Measurements from ENCODE around the gene C1orf50. TPM values are rescaled to one million over a fixed set of nuclear protein-coding genes. Genes with fewer than 3 reads are reported as not detected.

Gene C1orf50
- total and polyA plus RNA-seq, 2 donors (not counting 3 experiments of a cell fraction or from before 2014, with no cell fraction given): 4.8 to 7.4 TPM

DNA sequence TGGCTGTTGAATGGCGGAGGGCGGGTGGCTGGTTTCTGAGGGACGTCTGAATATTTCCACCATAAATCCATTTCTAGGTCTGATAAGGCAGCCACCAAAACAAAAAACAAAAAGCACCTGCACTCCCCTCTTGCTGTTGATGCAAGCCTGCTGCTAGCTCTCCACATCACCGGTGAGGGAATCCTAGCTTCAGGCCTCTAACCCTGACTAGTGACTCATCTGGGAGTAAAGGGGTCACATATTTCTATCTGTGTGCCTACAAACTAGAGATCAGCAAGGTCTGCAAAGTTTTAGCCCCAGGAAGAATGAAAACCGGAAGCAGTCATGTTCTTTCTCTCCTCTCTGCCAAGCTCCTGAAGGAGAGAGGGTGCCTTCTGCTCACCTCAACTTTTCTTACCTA, 39.5 kb downstream of the C1orf50 start:
- Histone ChIP-seq H3K79me2 (ENCODE audit: control insufficient read depth, insufficient read depth, low read length) (no peaks in the 10 kb centered on the region), H3K4me1 (ENCODE audit: control insufficient read depth, extremely low read depth, insufficient read depth, low read length) (no peaks in the 10 kb centered on the region), H3K4me3 (replicated peaks in 1 of 3; ENCODE audit: insufficient read depth in 1 of 3, low read depth in 1 of 3, low read length in 3 of 3) (no peak overlapping the region), H2AFZ (ENCODE audit: low read depth, low read length) (no peak overlapping the region), H4K20me1 (replicated peaks; ENCODE audit: control insufficient read depth, extremely low read depth, insufficient read depth, low read length) (no peaks in the 10 kb centered on the region), H3K9ac (replicated peaks; ENCODE audit: extremely low read depth, insufficient read depth, low read length) (no peak overlapping the region), H3K4me2 (ENCODE audit: insufficient read depth, low read length) (no peak overlapping the region), H3K27me3 (ENCODE audit: control insufficient read depth in 2 of 2, insufficient read depth in 2 of 2, low read length in 2 of 2) (no peaks in the 10 kb centered on the region), H3K36me3 (ENCODE audit: control insufficient read depth in 2 of 2, extremely low read depth in 1 of 2, insufficient read depth in 2 of 2, low read length in 2 of 2) (no peaks in the 10 kb centered on the region), H3K9me3 (replicated peaks; ENCODE audit: control insufficient read depth, insufficient read depth, low read length) (no peaks in the 10 kb centered on the region), H3K9me1 (replicated peaks; ENCODE audit: control insufficient read depth, extremely low read depth, insufficient read depth, low read length) (no peaks in the 10 kb centered on the region), H3K27ac (ENCODE audit: insufficient read depth, low read depth, low read length) (no peak overlapping the region)
- no peak for FAIRE-seq
- TF ChIP-seq POLR2A (IDR thresholded peaks at IDR 0.05; ENCODE audit: low read depth, low read length): no peak
- TF ChIP-seq MAX (IDR thresholded peaks at IDR 0.05; ENCODE audit: insufficient read depth, insufficient read length): no peak
- no peak for TF ChIP-seq POLR2AphosphoS5 (IDR thresholded peaks at IDR 0.05; ENCODE audit: insufficient read depth, low read depth, low read length)
- TF ChIP-seq, protein P1, sequence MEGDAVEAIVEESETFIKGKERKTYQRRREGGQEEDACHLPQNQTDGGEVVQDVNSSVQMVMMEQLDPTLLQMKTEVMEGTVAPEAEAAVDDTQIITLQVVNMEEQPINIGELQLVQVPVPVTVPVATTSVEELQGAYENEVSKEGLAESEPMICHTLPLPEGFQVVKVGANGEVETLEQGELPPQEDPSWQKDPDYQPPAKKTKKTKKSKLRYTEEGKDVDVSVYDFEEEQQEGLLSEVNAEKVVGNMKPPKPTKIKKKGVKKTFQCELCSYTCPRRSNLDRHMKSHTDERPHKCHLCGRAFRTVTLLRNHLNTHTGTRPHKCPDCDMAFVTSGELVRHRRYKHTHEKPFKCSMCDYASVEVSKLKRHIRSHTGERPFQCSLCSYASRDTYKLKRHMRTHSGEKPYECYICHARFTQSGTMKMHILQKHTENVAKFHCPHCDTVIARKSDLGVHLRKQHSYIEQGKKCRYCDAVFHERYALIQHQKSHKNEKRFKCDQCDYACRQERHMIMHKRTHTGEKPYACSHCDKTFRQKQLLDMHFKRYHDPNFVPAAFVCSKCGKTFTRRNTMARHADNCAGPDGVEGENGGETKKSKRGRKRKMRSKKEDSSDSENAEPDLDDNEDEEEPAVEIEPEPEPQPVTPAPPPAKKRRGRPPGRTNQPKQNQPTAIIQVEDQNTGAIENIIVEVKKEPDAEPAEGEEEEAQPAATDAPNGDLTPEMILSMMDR (IDR thresholded peaks at IDR 0.05; ENCODE audit: extremely low read depth in 1 of 2, insufficient read depth in 1 of 2, low read depth in 1 of 2, low read length in 2 of 2): no peak
- no peak for TF ChIP-seq GATA2 (IDR thresholded peaks at IDR 0.05; ENCODE audit: insufficient read depth, insufficient read length, low read depth, low read length)
- DNase-seq (ENCODE audit: low read depth, low spot score): no peak
- BruUV-seq (replicated peaks): no TSS peak
- ChIA-PET CTCF (interaction anchor here (1.2 kb wide), 1 partner anchor 28 kb away, joined by 6 read pairs; no protein-coding TSS in a partner anchor), POLR2A (no interaction called here)
- dilution Hi-C loops (cut with MboI; ENCODE audit: extremely low pct_ligation_motif_present, low sequenced_read_pairs): no loop called here
- intact Hi-C loops (cut with micrococcal nuclease): no loop called here

Data from endothelial cell of umbilical vein (primary cell).